ENCODE results near the gene LRRC74A.

- TF ChIP-seq POLR2A (IDR thresholded peaks at IDR 0.05; ENCODE audit: low read depth, low read length) (no peak), TAF1 (IDR thresholded peaks at IDR 0.05; ENCODE audit: low read depth, low read length) (no peak), POLR2AphosphoS5 (IDR thresholded peaks at IDR 0.05; ENCODE audit: low read depth, low read length) (no peak)
These were observed 43.9 kb upstream of the LRRC74A start for GRCh38 chr14:76782115-76782884.
